ENCODE data around the gene HCN3.
"Not testable (repeated sequence)": the region's sequence is repeated elsewhere in the genome, so short reads cannot be mapped to it uniquely, and the experiment has no call there.

HCN3 gene

DNA sequence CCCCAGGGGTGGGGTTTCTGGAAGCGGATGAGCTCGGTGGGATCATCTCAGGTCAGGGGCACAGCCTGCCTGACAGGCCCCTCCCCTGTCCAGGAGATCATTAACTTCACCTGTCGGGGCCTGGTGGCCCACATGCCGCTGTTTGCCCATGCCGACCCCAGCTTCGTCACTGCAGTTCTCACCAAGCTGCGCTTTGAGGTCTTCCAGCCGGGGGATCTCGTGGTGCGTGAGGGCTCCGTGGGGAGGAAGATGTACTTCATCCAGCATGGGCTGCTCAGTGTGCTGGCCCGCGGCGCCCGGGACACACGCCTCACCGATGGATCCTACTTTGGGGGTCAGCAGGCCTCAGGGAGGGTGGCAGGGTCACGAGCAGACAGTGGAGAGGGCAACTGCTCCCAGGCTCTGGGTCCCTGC lies 8.4 kb downstream of the HCN3 start:
- no peak for TF ChIP-seq OSR1 (CRISPR knock-in tag; IDR thresholded peaks at IDR 0.05)
- TF ChIP-seq, protein P1, sequence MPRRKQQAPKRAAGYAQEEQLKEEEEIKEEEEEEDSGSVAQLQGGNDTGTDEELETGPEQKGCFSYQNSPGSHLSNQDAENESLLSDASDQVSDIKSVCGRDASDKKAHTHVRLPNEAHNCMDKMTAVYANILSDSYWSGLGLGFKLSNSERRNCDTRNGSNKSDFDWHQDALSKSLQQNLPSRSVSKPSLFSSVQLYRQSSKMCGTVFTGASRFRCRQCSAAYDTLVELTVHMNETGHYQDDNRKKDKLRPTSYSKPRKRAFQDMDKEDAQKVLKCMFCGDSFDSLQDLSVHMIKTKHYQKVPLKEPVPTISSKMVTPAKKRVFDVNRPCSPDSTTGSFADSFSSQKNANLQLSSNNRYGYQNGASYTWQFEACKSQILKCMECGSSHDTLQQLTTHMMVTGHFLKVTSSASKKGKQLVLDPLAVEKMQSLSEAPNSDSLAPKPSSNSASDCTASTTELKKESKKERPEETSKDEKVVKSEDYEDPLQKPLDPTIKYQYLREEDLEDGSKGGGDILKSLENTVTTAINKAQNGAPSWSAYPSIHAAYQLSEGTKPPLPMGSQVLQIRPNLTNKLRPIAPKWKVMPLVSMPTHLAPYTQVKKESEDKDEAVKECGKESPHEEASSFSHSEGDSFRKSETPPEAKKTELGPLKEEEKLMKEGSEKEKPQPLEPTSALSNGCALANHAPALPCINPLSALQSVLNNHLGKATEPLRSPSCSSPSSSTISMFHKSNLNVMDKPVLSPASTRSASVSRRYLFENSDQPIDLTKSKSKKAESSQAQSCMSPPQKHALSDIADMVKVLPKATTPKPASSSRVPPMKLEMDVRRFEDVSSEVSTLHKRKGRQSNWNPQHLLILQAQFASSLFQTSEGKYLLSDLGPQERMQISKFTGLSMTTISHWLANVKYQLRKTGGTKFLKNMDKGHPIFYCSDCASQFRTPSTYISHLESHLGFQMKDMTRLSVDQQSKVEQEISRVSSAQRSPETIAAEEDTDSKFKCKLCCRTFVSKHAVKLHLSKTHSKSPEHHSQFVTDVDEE (CRISPR knock-in tag; IDR thresholded peaks at IDR 0.05), result no peak
- TF ChIP-seq ESRRG (CRISPR knock-in tag; IDR thresholded peaks at IDR 0.05), result no peak
- no peak for TF ChIP-seq ARNTL (CRISPR knock-in tag; IDR thresholded peaks at IDR 0.05; ENCODE audit: borderline replicate concordance, low read depth)
- no peak for TF ChIP-seq ISL1 (CRISPR knock-in tag; IDR thresholded peaks at IDR 0.05)
- no peak for TF ChIP-seq ZNF70 (CRISPR knock-in tag; IDR thresholded peaks at IDR 0.05)
- ATAC-seq, result no peak

DNA sequence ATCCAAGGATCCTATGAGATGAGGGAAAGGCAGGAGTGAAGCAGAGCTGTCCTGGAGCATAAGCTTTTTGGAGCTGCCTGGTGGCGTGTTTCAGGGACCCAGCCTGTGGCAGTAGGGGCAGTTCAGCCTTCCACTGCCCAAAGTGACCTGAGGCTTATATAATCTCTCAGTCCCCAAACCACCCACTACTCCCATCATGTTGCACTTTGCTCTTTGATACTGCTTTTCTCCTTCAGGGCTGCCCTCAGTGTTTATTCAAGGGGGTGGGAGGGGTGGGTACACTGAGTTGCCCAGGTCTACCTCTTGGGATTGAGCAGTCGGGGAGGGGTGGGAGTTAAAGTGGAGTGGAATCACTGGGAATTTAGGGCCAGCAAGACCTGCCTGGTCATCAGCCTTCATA lies 9.3 kb downstream of the HCN3 start:
- no peak for ATAC-seq

DNA sequence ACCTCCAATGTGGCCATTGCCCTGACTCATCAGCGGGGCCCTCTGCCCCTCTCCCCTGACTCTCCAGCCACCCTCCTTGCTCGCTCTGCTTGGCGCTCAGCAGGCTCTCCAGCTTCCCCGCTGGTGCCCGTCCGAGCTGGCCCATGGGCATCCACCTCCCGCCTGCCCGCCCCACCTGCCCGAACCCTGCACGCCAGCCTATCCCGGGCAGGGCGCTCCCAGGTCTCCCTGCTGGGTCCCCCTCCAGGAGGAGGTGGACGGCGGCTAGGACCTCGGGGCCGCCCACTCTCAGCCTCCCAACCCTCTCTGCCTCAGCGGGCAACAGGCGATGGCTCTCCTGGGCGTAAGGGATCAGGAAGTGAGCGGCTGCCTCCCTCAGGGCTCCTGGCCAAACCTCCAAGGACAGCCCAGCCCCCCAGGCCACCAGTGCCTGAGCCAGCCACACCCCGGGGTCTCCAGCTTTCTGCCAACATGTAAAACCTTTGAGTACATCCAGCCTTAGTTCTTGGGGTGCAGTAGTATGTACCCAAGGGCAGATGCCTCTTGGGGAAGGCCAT lies 10.8 kb downstream of the HCN3 start:
- TF ChIP-seq OSR1 (CRISPR knock-in tag; IDR thresholded peaks at IDR 0.05) (no peak), ZFP30 (CRISPR knock-in tag; IDR thresholded peaks at IDR 0.05) (no peak)
- no peak for ATAC-seq

More for the DNA sequence above, 9.3 kb downstream of the HCN3 start:
- TF ChIP-seq ZNF70 (CRISPR knock-in tag; IDR thresholded peaks at IDR 0.05) (no peak), ZC3H10 (CRISPR knock-in tag; IDR thresholded peaks at IDR 0.05) (no peak), ESRRG (CRISPR knock-in tag; IDR thresholded peaks at IDR 0.05) (no peak), SNAI2 (CRISPR knock-in tag; IDR thresholded peaks at IDR 0.05) (no peak), ZNF565 (CRISPR knock-in tag; conservative IDR thresholded peaks at IDR 0.05; ENCODE audit: low read depth) (no peak), GLIS3 (CRISPR knock-in tag; IDR thresholded peaks at IDR 0.05) (no peak), ARNTL (CRISPR knock-in tag; IDR thresholded peaks at IDR 0.05; ENCODE audit: borderline replicate concordance, low read depth) (no peak), ZFP3 (CRISPR knock-in tag; IDR thresholded peaks at IDR 0.05) (no peak), ZFP30 (CRISPR knock-in tag; IDR thresholded peaks at IDR 0.05) (no peak)
- TF ChIP-seq, protein P2, sequence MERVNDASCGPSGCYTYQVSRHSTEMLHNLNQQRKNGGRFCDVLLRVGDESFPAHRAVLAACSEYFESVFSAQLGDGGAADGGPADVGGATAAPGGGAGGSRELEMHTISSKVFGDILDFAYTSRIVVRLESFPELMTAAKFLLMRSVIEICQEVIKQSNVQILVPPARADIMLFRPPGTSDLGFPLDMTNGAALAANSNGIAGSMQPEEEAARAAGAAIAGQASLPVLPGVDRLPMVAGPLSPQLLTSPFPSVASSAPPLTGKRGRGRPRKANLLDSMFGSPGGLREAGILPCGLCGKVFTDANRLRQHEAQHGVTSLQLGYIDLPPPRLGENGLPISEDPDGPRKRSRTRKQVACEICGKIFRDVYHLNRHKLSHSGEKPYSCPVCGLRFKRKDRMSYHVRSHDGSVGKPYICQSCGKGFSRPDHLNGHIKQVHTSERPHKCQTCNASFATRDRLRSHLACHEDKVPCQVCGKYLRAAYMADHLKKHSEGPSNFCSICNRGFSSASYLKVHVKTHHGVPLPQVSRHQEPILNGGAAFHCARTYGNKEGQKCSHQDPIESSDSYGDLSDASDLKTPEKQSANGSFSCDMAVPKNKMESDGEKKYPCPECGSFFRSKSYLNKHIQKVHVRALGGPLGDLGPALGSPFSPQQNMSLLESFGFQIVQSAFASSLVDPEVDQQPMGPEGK (CRISPR knock-in tag; IDR thresholded peaks at IDR 0.05; ENCODE audit: borderline replicate concordance), result no peak
- TF ChIP-seq, protein P1 (CRISPR knock-in tag; IDR thresholded peaks at IDR 0.05), result no peak

DNA sequence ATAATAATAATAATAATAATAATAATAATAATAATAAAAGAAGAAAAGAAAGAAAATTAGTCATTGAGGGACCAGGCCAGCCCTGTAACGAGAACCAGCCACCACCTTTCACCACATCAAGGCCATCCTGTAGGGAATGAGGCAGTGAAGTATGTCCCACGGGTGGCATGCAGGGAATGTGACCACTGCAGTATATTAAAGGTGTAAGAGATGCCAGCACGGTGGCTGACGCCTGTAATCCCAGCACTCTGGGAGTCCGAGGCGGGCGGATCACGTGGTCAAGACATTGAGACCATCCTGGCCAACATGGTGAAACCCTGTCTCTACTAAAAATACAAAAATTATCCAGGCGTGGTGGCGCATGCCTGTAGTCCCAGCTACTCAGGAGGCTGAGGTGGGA lies 13.7 kb downstream of the HCN3 start:
- not testable (repeated sequence) for ATAC-seq

DNA sequence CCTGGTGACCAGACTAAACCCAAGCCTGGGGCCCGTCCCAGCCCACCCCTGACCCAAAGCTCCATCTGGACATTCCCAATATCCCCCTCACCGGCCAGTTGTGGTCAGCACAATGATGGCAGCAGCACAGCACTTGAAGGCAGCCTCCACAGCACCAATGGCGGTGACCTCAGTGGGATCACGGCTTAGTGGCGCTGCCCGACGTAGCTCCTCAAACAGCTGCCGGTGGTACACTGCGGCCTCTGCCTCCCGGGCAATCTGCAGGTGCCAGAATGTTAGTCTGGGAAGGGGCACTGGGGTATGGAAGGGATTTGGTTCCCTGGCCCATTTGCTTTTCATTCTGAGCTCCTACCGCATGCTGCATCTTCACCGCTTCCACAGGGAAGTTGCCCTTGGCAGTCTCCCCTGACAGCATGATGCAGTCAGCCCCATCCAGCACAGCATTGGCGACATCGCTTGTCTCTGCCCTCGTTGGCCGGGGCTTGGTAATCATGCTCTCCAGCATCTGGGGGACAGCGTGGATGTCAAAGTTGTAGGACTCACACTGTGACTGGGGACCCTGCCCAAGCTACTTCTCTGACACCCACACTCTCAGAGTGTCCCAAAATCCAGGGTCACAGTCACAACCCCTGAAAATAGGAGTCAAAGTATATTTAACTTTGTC lies 16.0 kb downstream of the HCN3 start:
- no peak; the same call in 2 of the 3 replicates for ATAC-seq
- TF ChIP-seq, protein P3, sequence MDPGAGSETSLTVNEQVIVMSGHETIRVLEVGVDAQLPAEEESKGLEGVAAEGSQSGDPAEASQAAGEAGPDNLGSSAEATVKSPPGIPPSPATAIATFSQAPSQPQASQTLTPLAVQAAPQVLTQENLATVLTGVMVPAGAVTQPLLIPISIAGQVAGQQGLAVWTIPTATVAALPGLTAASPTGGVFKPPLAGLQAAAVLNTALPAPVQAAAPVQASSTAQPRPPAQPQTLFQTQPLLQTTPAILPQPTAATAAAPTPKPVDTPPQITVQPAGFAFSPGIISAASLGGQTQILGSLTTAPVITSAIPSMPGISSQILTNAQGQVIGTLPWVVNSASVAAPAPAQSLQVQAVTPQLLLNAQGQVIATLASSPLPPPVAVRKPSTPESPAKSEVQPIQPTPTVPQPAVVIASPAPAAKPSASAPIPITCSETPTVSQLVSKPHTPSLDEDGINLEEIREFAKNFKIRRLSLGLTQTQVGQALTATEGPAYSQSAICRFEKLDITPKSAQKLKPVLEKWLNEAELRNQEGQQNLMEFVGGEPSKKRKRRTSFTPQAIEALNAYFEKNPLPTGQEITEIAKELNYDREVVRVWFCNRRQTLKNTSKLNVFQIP (CRISPR knock-in tag; IDR thresholded peaks at IDR 0.05; ENCODE audit: borderline replicate concordance, low read depth), result no peak
- TF ChIP-seq, protein P1 (CRISPR knock-in tag; IDR thresholded peaks at IDR 0.05), result no peak
- TF ChIP-seq ESRRG (CRISPR knock-in tag; IDR thresholded peaks at IDR 0.05), result no peak

Data from SK-N-SH treated with all-trans-retinoic acid at 6 μM for 48 hours (cell line).